ENCODE measurements around the gene RPS6KL1.

Gene RPS6KL1, protein sequence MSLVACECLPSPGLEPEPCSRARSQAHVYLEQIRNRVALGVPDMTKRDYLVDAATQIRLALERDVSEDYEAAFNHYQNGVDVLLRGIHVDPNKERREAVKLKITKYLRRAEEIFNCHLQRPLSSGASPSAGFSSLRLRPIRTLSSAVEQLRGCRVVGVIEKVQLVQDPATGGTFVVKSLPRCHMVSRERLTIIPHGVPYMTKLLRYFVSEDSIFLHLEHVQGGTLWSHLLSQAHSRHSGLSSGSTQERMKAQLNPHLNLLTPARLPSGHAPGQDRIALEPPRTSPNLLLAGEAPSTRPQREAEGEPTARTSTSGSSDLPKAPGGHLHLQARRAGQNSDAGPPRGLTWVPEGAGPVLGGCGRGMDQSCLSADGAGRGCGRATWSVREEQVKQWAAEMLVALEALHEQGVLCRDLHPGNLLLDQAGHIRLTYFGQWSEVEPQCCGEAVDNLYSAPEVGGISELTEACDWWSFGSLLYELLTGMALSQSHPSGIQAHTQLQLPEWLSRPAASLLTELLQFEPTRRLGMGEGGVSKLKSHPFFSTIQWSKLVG

DNA sequence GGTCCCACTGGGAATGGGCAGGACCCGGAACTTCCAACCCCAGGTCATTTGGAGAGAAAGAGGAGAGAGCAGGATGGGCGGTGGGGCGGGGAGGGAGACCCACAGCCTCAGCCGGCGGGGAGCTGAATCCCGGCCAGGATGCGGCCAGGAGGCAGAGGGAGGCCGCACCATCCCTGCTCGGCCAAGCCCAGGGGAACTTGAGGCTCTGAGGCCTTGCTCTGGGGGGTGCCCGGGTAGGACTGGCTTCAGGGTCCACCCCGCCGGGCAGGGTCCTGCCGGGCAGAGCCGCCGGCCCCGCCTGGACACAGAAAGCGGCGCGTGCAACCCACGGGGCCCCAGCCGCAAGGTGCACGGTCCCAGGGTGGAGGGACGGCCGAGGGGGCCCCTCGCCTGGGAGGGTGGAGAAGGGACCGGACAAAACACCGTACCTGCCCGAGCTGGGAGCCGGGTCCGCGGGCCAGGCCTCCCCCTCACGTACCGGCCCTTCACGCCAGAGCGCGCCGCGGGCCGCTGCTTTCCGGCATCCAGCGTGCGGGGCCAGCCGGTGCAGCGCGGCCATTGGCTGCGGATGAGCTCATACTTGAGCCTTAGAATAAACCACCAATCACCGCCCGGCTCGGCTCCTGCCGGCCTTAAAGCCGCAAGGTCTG, at the start of gene RPS6KL1:
RPS6KL1 (minus strand) TSS at position 509 of the 650 bp plus-strand sequence. CDS start 1,719 bp downstream, outside the sequence.
- in situ Hi-C loops (cut with MboI; ENCODE audit: low sequenced_read_pairs) = no loop called here

DNA sequence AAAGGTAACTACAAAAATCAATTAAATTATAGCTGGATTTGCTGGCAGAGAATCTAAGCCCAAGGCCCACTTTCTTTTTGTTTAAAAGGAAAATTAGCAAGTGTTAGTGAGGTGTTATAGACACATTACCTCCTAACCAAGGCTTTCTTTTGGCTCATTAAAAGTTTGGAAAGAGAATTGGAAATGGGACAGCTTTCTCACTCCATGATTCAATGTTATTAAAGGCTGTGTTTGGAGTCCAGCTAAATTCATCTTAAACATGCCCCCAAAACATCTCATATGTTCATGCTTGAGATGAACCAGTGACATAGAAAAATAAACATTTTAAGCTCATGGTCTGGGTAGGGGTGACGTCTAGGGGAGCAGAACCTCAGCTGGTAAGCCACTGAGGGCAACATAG, 45.8 kb upstream of the RPS6KL1 start:
- no peaks in the 10 kb centered on the region for H3K4me1 ChIP-seq
- no peak overlapping the region for H3K4me3 ChIP-seq
- H3K9me3 ChIP-seq = no peaks in the 10 kb centered on the region
- in situ Hi-C loops (cut with MboI; ENCODE audit: low sequenced_read_pairs) = no loop called here
- no peaks in the 10 kb centered on the region for H3K36me3 ChIP-seq (replicated peaks)
- peaks cover 8% of the 10 kb centered on the region for H3K27me3 ChIP-seq (ENCODE audit: low read depth)
- DNase-seq (ENCODE audit: low spot score in 2 of 2) = no peak

More for the DNA sequence above, at the start of gene RPS6KL1:
- no peaks in the 10 kb centered on the region for H3K9me3 ChIP-seq
- peak; percentile 88 to 90 for DNase-seq (ENCODE audit: low spot score in 2 of 2)
- H3K27me3 ChIP-seq (ENCODE audit: low read depth) = peaks cover 4% of the 10 kb centered on the region; the same call in 1 of the 2 replicates
- peak within 1 kb of the TSS; percentile 81 for H3K4me3 ChIP-seq
- H3K4me1 ChIP-seq = no peaks in the 10 kb centered on the region
- no peaks in the 10 kb centered on the region for H3K36me3 ChIP-seq (replicated peaks)

DNA sequence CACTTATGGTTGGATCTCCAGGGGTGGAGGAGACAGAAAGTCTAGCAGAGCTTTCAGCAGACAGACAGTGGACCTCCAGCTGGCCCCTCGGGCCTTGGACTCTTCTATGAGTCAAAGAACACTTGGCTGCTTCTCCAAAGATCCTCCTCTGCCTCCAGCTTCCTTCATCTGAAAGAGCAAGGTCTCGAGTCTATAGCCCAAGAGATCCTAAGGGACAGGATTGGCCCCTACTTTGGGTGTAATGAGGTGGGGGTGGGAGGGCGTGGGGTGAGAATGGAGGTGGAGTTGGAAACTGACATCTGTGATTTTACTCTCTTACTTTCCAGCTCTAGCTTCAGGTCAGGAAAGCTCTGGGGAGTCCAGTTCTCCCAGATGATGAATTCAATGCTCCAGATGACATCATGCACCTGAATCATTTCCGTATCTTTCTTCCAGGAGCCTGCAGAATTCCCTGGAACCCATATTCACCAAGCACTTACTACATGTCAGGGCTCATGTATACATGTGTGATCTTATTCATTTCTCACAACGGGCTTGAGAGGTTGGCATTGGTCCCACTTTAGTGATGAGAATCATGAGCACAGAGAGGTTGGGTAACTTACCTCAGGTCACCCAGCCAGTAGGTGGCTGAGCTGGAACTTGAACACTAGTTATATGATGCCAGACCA, 42.6 kb upstream of the RPS6KL1 start:
- Histone ChIP-seq H3K4me1 (no peaks in the 10 kb centered on the region), H3K4me3 (no peak overlapping the region), H3K9me3 (no peaks in the 10 kb centered on the region), H3K27me3 (ENCODE audit: low read depth) (peaks cover 8% of the 10 kb centered on the region), H3K36me3 (replicated peaks) (no peaks in the 10 kb centered on the region)
- in situ Hi-C loops (cut with MboI; ENCODE audit: low sequenced_read_pairs) = no loop called here
- DNase-seq (ENCODE audit: low spot score in 2 of 2) = no peak

DNA sequence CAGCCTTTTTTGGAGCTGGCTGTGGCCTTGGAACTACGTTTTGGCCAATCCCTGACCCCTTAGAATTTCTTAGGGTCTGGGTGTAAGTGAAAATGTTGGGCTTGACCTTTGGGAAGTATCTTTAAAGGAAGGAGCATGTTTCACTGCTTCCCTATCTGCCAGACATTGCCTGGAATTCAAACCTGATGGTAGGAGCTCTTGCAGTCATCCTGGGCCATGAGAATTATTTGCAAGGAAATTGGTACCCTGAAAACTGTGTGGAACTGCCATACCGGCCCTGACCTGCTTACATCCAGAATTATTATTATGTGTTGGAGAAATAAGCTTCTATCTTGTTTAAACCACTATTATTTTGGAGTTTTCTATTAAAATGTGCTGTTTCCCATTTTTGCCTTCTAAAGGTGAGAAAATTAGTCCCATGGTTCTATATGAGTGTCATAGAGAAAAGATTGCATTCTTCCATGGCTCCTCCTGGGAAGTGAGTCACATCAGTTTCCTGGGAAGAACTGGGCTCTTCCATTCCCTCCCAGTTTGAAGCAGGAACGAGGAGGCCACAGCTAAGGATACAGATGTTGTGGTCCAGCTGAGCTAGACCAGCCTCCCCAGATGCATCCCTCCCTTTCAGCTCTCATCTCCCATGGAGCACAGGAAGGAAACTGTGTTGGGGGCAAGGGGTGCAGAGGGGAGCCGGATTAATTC, 41.9 kb upstream of the RPS6KL1 start:
- in situ Hi-C loops (cut with MboI; ENCODE audit: low sequenced_read_pairs) = no loop called here
- Histone ChIP-seq H3K27me3 (ENCODE audit: low read depth) (peaks cover 8% of the 10 kb centered on the region), H3K4me1 (no peaks in the 10 kb centered on the region)

DNA sequence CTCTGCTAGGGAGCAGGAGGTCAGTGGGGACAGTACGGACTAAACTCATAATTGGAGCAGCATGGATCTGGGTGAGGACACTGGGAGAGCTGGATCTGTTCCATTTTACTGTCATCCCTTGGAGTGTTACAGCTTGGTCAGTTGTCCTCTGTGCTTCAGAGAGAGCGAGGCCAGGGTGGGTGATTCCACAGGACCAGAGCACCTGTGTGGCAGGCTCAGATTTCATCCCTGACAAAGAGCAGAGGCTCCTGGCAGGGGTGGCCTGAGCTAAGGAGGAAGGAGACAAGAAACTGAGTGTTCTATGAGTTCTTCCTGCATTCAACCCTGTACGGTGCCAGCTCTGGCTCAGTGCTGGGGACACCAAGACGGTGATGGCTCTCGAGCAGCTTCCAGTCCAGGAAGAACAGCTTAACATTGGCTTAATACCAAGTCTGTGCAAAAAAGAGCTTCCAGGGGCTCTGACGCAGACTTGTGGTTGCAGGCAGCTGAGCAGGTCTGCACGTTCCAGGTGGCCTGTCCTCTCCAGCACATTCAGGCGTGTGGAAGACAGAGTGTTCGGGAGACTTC, 40.7 kb upstream of the RPS6KL1 start:
- H3K9me3 ChIP-seq = no peaks in the 10 kb centered on the region
- in situ Hi-C loops (cut with MboI; ENCODE audit: low sequenced_read_pairs) = no loop called here
- H3K4me3 ChIP-seq = no peak overlapping the region
- no peaks in the 10 kb centered on the region for H3K36me3 ChIP-seq (replicated peaks)
- H3K27me3 ChIP-seq (ENCODE audit: low read depth) = peaks cover 7% of the 10 kb centered on the region
- no peaks in the 10 kb centered on the region for H3K4me1 ChIP-seq
- no peak for DNase-seq (ENCODE audit: low spot score in 2 of 2)

More for the DNA sequence above, 41.9 kb upstream of the RPS6KL1 start:
- DNase-seq (ENCODE audit: low spot score in 2 of 2) = no peak
- no peak overlapping the region for H3K4me3 ChIP-seq
- H3K36me3 ChIP-seq (replicated peaks) = no peaks in the 10 kb centered on the region
- no peaks in the 10 kb centered on the region for H3K9me3 ChIP-seq

DNA sequence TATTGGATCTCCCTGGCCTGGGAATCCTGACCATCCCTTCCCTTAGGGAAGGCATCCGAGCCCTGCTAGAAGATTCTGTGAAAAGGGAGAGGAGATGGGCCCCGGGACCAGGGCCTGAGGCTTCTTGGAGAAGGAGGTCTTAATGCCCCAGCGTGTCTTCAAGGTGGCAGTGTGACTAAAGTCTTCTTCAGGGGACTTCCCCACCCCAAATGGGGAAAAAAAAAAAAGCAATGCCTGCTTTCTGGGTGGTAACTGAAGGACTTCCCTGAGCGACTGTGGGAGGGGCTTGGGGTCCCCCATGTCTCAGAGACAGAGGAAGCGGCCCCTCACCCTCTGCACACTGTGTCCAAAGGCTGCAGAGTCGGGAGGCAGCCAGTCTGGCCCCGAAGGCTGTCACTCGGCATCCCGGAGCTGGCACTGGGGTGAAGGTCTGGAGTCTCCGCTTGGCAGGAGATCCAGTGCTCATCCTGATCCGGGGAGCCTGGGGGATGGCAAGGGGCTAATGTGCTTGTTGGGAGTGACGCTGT, 40.2 kb upstream of the RPS6KL1 start:
- Histone ChIP-seq H3K36me3 (replicated peaks) (no peaks in the 10 kb centered on the region), H3K4me3 (no peak overlapping the region), H3K4me1 (no peaks in the 10 kb centered on the region), H3K9me3 (no peaks in the 10 kb centered on the region), H3K27me3 (ENCODE audit: low read depth) (peaks cover 4% of the 10 kb centered on the region; the same call in 1 of the 2 replicates)
- in situ Hi-C loops (cut with MboI; ENCODE audit: low sequenced_read_pairs) = no loop called here
- no peak for DNase-seq (ENCODE audit: low spot score in 2 of 2)

DNA sequence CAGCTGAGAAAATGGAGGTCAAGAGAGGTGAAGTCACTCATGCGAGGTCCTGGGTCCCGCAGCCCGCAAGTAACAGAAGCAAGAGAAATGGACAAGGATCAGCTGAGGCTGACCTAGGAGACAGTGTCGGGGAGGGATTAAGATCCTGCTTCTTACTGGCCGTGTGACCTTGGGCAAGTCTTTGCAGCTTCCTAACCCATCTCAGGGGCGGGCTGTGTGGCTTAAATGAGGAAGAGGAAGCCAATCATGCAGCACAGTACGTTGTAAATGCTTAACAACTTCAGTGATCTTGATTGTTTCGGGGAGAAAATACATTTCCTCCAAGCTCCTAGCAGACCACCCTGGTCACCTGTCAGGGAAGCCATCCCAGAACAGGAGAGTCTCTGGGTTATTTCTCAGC, 39.4 kb upstream of the RPS6KL1 start:
- DNase-seq (ENCODE audit: low spot score in 2 of 2) = no peak
- no peaks in the 10 kb centered on the region for H3K4me1 ChIP-seq
- H3K9me3 ChIP-seq = no peaks in the 10 kb centered on the region
- H3K4me3 ChIP-seq = no peak overlapping the region
- H3K27me3 ChIP-seq (ENCODE audit: low read depth) = peaks cover 2% of the 10 kb centered on the region; the same call in 1 of the 2 replicates
- in situ Hi-C loops (cut with MboI; ENCODE audit: low sequenced_read_pairs) = no loop called here
- H3K36me3 ChIP-seq (replicated peaks) = no peaks in the 10 kb centered on the region

DNA sequence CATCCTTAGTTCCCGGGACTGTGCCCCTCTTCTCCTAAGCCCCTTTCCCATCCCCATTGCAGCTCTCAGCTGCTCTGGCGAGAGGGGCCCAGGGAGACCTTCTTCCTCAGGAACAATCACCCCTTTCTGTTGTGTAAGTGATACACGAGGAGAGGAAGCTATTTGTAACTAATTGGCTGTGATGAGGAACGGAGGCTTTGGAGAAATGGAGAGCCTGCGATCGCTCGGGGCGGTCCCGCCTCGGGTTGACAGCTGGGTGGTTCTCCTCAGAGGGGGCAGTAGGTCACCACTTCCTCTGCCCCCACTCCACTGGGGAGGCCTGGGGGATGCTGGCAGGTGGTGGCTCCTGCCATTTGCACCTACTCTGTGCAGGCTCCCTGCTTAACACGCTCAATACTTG, 39.0 kb upstream of the RPS6KL1 start:
- in situ Hi-C loops (cut with MboI; ENCODE audit: low sequenced_read_pairs) = no loop called here
- no peak overlapping the region for H3K4me3 ChIP-seq
- no peaks in the 10 kb centered on the region for H3K4me1 ChIP-seq
- no peak for DNase-seq (ENCODE audit: low spot score in 2 of 2)
- H3K27me3 ChIP-seq (ENCODE audit: low read depth) = no peaks in the 10 kb centered on the region
- H3K9me3 ChIP-seq = no peaks in the 10 kb centered on the region
- no peaks in the 10 kb centered on the region for H3K36me3 ChIP-seq (replicated peaks)

DNA sequence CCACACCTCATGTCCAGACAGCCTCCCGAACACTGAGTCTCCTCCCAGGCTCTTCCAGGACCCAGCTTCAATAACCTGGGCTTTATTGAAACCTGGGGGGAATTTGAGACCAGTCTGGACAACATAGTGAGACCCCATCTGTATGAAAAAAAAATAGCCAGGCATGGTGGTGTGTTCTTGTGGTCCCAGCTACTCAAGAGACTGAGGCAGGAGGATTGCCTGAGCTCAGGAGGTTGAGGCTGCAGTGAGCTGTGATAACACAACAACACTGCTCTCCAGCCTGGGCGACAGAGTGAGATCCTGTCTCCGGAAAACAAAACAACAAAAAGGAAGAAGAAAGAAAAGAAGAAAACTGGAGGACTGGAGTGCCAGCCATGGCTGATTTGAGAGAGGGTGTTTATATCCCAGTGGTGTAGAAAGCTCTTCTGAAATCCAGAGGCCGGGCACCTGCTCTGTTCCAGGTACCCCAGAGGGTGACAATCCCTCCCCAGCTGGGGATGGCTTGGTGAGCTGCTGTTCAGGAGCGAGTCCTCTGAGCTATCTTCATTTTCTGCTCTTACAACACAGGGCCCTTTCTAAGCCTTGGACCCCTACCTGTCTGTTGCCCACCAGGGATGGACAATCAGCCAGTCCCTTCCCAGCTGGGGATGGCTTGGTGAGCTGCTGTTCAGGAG, 38.3 kb upstream of the RPS6KL1 start:
- in situ Hi-C loops (cut with MboI; ENCODE audit: low sequenced_read_pairs) = no loop called here
- DNase-seq (ENCODE audit: low spot score in 2 of 2) = no peak
- Histone ChIP-seq H3K4me3 (no peak overlapping the region), H3K4me1 (no peaks in the 10 kb centered on the region), H3K27me3 (ENCODE audit: low read depth) (no peaks in the 10 kb centered on the region), H3K36me3 (replicated peaks) (no peaks in the 10 kb centered on the region), H3K9me3 (no peaks in the 10 kb centered on the region)

DNA sequence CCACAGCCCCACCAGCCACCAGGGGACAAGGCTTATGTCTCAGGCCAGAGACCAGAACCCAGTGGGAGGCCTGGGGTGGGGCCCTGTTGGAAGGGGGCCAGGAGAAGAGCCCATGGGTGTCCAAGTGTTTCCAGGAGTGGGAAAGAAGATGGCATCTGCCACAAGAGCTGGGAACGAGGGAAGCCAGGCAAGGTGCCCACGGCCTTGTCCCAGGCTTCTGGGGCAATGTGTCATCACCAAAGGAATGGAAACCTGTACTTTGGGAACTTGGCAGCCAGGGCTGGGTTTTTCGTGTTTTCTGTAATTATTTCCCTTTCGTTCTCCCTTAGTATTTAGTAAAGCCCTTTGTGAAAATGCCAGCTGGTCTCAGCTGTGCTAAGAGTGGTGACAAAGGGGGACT, 37.7 kb upstream of the RPS6KL1 start:
- no peak overlapping the region for H3K4me3 ChIP-seq

DNA sequence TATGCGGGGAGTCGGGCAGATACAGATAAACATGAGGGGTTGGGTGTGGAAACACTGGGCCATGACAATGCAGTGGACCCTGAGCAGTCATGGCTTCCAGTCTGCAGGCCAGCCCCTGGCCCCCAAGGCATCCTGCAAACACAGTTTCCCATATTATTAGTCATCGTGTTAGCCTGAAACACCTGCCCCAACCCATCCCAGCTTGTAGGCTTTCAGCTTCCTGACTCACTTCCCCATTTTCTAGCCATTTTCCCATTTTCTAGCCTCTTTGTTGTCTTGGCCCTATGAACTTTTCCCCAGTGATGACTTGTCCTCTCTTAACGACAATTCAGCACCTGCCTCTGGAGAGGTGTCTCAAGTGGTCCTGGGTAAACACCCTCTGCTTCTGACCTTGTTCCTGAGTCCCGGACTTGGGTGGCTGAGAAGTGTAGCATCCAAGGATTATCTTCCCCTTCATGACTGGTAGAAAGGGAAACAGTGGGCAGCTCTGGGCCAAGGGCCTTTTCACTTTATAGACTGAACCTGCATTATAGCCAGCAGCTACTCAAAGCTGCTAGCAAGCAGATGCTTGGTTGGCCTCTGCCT, 36.6 kb upstream of the RPS6KL1 start:
- Histone ChIP-seq H3K36me3 (replicated peaks) (no peaks in the 10 kb centered on the region), H3K9me3 (no peaks in the 10 kb centered on the region), H3K4me3 (no peak overlapping the region), H3K4me1 (peaks cover 2% of the 10 kb centered on the region; the same call in 1 of the 2 replicates), H3K27me3 (ENCODE audit: low read depth) (no peaks in the 10 kb centered on the region)
- DNase-seq (ENCODE audit: low spot score in 2 of 2) = no peak
- in situ Hi-C loops (cut with MboI; ENCODE audit: low sequenced_read_pairs) = no loop called here

More for the DNA sequence above, 37.7 kb upstream of the RPS6KL1 start:
- no peaks in the 10 kb centered on the region for H3K36me3 ChIP-seq (replicated peaks)
- H3K4me1 ChIP-seq = peaks cover 2% of the 10 kb centered on the region; the same call in 1 of the 2 replicates
- H3K27me3 ChIP-seq (ENCODE audit: low read depth) = no peaks in the 10 kb centered on the region
- H3K9me3 ChIP-seq = no peaks in the 10 kb centered on the region
- in situ Hi-C loops (cut with MboI; ENCODE audit: low sequenced_read_pairs) = no loop called here
- DNase-seq (ENCODE audit: low spot score in 2 of 2) = no peak
